Uterus (tissue), 2 donors: ENCODE data around the gene MEF2C.

ENCODE experiments used
- POLR2A ChIP-seq, 2 donors: fragments of 450-650 bp; IDR thresholded peaks; one replicate each; pipeline ENCODE4 v1.6.1; 2016; ENCODE audit warnings: antibody characterized with exemption in 2 of 2, mild to moderate bottlenecking in 1 of 2, moderate library complexity in 1 of 2
- TF ChIP-seq, protein P1 (sequence below), 4 experiments: fragments of 200-600 bp in 2 of 4; fragments of 450-650 bp in 2 of 4; sonication (generic) in 2 of 4; IDR thresholded peaks; one replicate each; pipeline ENCODE4 v1.5.1; 2016 to 2019; ENCODE audit warnings: antibody characterized with exemption in 4 of 4, mild to moderate bottlenecking in 2 of 4, moderate library complexity in 1 of 4

DNA sequence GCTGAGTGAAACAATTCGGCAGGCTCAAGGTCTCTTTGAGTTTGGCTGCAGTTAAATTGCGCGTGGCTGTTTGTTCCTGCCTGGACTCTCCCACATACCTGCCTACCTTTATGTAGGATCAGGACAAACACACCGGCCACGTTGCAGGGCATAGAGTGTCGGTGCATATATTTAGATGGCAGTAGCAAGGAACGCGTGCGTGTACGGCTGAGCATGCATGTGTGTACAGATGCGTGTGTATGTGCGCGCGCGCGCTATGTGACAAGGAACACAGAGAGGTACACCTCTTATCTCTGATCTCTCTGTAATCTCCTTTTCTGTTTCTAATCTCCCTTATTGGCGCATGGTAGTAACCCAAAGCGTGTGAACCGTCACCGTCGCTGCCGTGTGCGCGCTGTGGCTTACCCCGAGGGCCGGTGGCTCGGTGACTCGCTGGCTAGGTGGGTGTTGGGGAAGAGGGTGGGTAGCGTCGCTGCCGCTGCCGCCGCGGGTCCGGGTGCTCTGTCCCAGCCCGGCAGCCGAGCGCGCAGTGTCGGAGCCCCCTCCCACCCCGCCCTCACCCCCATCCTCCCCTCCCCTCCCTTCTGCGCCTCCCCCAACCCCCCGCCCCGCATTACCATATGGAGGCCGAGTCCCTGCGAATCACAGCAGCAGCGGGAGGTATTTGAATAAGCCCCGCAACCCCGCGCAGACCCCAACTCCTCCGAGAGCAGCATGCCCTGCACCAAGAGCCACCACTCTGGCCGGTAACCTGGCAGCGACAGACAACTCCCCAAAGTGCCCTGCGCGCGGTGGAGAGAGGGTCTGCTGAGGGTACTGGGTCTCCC lies 204.8 kb downstream of the MEF2C start:
- TF ChIP-seq, protein P1, sequence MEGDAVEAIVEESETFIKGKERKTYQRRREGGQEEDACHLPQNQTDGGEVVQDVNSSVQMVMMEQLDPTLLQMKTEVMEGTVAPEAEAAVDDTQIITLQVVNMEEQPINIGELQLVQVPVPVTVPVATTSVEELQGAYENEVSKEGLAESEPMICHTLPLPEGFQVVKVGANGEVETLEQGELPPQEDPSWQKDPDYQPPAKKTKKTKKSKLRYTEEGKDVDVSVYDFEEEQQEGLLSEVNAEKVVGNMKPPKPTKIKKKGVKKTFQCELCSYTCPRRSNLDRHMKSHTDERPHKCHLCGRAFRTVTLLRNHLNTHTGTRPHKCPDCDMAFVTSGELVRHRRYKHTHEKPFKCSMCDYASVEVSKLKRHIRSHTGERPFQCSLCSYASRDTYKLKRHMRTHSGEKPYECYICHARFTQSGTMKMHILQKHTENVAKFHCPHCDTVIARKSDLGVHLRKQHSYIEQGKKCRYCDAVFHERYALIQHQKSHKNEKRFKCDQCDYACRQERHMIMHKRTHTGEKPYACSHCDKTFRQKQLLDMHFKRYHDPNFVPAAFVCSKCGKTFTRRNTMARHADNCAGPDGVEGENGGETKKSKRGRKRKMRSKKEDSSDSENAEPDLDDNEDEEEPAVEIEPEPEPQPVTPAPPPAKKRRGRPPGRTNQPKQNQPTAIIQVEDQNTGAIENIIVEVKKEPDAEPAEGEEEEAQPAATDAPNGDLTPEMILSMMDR (IDR thresholded peaks at IDR 0.05), result no peak
- TF ChIP-seq POLR2A (IDR thresholded peaks at IDR 0.05), result no peak
